Astrocyte (in vitro differentiated cells and primary cell): ENCODE results near the gene NUBP2.

Experiments
- EZH2 ChIP-seq: IDR thresholded peaks from 2 replicates; pipeline ENCODE4 v1.6.1; 2012; ENCODE audit warnings: mild to moderate bottlenecking, low read length, inconsistent platforms; ENCODE audit not compliant: insufficient read depth
- TF ChIP-seq, protein P1 (sequence below): IDR thresholded peaks from 2 replicates; pipeline ENCODE4 v1.5.1; 2011; ENCODE audit warnings: low read depth, mild to moderate bottlenecking, inconsistent platforms, low read length, moderate library complexity; ENCODE audit not compliant: insufficient read depth

DNA sequence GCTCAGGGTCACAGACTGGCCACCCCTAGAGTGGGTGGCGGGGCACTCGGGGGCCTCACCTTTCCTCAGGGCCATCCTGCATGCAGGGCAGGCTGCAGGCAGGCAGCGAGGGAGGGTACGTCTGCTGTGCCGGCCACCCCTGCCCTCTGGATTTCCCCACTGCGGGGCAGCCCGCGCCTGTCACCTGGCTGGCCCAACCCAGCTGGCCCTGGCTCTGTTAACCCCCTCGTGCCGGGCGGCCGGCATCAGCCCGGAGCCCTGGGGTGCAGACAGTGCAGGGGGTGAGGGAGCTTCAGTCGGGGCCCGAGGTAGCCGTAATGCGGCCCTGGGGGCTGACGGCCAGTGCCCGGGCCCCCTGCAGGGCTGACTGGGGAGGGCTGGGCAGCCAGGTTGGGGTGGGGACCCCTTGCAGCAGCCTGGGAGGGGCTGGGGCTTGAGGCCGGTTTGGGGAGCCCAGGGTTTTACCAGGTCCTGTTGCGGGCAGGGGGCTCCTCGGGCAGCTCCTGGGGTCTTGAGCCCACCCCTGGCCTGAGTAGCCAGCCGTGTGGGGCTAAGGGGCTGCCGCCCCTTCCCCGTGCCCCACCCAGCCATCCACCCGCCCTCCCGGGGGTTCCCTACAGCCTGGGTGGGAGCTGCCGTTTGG, 10.9 kb downstream of the NUBP2 start, which contains the start of gene IGFALS:
- TF ChIP-seq, protein P1, sequence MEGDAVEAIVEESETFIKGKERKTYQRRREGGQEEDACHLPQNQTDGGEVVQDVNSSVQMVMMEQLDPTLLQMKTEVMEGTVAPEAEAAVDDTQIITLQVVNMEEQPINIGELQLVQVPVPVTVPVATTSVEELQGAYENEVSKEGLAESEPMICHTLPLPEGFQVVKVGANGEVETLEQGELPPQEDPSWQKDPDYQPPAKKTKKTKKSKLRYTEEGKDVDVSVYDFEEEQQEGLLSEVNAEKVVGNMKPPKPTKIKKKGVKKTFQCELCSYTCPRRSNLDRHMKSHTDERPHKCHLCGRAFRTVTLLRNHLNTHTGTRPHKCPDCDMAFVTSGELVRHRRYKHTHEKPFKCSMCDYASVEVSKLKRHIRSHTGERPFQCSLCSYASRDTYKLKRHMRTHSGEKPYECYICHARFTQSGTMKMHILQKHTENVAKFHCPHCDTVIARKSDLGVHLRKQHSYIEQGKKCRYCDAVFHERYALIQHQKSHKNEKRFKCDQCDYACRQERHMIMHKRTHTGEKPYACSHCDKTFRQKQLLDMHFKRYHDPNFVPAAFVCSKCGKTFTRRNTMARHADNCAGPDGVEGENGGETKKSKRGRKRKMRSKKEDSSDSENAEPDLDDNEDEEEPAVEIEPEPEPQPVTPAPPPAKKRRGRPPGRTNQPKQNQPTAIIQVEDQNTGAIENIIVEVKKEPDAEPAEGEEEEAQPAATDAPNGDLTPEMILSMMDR = no peak
- no peak for TF ChIP-seq EZH2
